ENCODE results near the gene TSHZ3.

DNA sequence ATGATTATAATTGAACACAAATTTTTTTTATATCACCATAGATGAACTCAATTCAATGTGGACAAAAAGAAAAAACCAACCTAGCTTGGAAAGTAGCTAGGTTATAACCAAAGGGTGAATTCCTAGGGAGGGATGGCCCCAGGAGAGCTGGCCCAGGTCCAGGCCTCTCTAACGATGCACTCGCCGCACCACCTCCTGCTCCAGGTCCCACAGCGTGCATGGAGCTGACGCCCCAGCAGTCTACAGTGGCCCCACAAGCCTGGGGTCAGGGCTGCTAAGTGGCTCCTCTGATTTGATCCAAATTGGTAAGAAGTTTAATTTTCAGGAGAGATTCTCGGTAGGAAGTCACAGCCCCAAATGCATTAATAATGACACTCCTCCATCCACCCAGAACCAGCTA, 48.8 kb downstream of the TSHZ3 start:
- TF ChIP-seq POLR2A (IDR thresholded peaks at IDR 0.05) (no peak), CTCF (IDR thresholded peaks at IDR 0.05) (no peak), POLR2AphosphoS5 (IDR thresholded peaks at IDR 0.05) (no peak), EP300 (IDR thresholded peaks at IDR 0.05) (no peak)

Measured in suprapubic skin (tissue), 4 donors.